Globus pallidus (tissue), 1 donor: ENCODE results near the gene GCNT2.
"Not testable (repeated sequence)": the region's sequence is repeated elsewhere in the genome, so short reads cannot be mapped to it uniquely, and the experiment has no call there.

Experiments
- DNase-seq: peaks from one replicate; pipeline ENCODE4 v3.0.0-alpha.2; 2015; ENCODE audit warnings: low spot score

The GCNT2 gene

DNA sequence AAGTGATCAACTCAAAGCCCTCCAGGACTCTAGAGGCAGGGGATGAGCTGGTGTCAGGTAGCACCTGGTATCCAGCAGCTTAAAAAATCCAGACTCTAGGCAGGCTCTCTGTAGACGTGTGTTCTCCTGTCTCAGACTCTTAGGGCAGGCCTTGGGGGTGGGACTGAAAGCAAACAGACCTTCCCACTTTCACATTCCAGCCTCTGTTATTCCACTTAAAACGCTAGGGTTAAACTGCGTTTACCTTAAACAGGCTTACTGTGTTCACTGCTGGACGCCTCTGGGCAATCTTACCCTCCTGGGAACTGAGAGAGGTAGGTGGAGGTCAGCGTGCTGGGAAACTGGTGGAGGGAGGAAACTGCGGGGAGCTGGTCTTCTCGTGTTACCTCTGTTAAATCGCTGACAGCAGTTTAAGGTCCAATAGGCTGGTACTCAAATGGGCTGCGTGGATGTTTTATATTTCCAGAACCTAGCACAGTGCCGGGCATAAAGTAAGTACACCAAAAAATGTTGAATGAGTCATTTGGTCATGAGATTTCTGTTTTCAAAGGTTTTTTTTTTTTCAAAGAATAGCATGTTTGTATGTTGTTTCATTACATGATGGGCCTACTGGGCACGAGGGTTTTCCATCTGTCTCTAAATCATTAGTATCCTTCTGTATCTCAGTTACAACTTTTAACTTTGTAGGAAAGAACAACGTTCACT is at the start of gene GCNT2:
TSS of gene GCNT2 (plus strand) at position 248 of the 705 bp plus-strand sequence. CDS start 7,561 bp downstream, outside the sequence.
- no peak for DNase-seq

DNA sequence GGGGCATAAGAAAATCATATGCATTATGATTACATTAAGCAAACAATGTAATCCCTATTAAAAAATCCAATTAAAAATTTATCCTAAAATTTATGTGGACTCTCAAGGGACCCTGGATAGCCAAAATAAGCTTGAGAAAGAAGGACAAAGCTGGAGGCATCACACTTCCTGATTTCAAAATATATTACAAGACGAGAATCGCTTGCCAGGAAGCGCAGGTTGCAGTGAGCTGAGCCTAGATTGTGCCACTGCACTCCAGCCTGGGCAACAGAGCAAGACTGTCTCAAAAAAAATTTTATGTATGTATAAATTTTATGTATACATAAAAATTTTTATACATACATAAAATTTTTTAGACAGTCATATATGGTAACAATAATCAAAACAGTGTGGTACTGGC is 48.5 kb upstream of the GCNT2 start:
- DNase-seq = no peak

DNA sequence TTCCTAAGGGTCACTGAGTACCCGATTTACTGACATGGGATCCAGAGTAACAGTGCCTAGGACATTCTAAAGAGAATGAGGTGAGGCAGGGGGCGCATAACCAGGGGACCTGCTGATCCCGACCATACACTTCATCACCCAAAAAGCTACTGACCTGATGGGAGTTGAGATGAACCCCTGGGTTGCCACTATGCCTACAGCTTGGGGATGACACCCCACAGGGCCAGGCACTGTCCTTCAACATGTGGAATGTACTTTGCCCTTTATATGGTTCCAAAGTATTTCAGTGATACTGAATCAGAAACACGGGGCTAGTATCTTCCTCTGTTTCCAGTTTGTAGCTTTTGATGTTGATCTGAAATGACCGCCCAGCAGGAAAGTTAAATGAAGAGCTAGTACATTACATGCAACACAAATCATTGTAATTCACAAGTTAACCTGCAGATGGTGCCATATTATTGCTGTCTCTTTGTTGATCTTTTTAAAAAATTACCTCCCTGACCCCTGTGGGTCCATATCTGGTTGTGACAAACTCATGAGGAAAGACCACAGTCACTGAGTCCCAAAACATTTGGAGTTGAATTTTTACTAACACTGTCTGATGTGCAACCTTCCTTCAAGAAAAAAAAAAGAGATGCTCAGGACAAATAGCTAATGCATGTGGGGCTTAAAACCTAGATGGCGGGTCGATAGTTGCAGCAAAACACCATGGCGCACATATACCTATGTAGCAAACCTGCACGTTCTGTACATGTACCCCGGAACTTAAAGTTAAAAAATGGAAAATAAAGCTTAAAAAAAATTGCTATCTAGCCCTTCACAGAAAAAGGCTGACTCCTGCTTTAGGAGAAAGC is 42.7 kb upstream of the GCNT2 start:
- no peak for DNase-seq

DNA sequence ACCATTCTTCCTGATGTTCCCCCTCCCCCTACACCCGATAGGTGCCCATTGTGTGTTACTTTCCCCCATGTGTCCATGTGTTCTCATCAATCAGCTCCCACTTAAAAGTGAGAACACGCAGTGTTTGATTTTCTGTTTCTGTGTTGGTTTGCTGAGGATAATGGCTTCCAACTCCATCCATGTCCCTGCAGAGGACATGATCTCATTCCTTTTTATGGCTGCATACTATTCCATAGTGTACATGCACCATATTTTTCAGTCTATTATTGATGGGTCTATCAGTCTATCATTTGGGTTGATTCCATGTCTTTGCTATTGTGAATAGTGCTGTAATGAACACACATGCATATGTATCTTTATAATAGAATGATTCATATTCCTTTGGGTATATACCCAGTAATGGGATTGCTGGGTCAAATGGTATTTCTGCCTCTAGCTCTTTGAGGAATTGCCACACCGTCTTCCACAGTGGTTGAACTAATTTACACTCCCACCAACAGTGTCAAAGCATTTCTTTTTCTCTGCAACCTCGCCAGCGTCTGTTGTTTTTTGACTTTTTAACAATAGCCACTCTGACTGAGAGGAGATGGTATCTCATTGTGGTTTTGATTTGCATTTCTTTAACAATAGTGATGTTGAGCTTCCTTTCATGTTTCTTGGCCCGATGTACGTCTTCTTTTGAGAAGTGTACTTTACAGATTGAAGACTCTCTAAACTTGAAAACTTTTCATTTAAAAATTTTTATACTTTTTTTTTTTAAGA is 41.0 kb upstream of the GCNT2 start:
- no peak for DNase-seq

DNA sequence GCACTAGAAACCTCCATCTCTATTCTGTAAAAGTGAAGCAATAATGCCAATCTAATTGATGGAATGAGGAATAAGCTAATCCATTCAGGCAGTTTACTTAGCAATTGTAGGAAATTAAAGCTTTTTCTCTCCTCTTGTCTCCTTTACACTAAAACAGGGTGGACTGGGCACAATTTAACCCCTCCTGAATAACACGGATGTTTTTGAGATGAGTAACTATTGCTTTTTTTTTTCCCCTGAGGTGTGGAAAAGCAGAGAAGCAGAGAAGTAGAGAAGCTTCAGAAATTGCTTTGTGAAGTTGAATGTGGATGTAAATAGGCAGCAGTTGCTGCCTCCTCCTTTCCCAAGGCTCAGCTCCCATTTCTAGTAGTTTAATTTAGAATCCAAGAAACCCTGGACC is 40.0 kb upstream of the GCNT2 start:
- no peak for DNase-seq

DNA sequence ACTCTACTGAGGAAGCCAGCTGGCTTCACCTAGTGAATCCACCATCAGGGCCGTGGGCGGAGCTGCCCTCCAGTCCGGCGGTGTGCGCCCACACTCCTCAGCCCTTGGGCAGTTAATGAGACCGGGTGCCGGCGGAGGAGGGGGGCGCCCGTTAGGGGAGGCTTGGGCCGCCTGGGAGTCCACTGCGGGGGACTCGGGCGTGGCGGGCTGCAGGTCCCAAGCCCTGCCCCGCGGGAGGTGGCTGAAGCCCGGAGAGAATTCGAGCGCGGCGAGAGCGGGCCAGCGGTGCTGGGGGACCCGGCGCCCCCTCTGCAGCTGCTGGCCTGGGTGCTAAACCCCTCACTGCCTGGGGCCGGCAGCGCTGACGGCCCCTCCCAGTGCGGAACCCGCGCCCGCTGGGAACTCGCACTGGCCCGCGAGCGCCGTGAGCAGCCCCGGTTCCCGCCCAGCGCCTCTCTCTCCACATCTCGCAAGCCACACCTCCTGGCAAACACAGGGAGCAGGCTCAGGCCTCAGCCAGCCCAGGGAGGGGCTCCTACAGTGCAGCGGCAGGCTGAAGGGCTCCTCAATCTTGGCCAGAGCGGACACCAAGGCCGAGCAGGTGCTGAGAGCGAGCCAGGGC is 38.4 kb upstream of the GCNT2 start:
- no peak for DNase-seq

DNA sequence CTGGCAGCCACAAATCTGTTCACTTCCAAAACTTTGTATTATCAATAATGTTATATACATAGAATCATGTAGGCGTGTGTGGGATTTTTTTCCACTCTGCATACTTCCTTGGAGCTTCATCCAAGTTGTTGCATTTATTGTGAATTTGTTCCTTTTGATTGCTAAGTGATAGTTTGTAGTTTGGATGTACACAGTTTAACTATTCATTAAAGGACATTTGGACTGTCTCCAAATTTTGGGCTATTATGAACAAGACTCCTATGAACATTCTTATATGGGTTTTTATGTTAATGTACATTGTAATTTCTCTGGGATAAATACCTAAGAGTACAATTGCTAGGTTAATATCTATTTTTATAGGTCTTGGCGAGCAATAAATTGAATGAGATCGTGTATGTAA is 36.2 kb upstream of the GCNT2 start:
- DNase-seq = no peak

DNA sequence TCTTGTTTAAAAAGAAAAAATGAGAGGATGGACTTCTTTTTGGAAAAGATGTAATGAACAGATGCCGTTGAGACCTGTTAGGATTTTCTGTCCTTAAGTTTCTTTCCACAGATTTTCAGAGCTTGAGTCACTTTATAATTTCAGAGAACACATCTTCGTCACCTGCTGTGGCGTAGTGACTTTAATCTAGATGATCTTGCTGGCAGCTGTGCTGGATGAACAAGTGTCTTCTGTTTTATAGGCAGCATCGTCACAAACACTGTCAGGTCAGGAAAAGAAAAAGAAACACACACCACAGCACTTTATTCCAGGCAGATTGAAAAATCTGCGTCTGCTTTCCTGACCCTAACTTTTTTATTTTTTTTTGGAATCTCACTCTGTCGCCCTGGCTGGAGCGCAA is 35.7 kb upstream of the GCNT2 start:
- no peak for DNase-seq

DNA sequence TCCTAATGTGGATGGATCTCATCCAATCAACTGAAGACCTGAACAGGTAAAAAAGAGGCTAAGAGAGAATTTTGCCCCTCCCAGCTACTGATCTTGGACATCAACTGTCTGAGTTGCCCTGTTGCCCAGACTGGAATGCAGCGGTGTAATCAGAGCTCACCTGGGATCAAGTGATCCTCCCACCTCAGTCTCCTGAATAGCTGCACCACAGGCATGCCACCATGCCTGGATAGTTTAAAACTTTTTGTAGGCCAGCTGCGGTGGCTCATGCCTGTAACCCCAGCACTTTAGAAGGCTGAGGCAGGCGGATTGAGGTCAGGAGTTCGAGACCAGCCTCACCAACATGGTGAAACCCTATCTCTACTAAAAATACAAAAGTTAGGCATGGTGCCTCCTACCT is 34.9 kb upstream of the GCNT2 start:
- no peak for DNase-seq

DNA sequence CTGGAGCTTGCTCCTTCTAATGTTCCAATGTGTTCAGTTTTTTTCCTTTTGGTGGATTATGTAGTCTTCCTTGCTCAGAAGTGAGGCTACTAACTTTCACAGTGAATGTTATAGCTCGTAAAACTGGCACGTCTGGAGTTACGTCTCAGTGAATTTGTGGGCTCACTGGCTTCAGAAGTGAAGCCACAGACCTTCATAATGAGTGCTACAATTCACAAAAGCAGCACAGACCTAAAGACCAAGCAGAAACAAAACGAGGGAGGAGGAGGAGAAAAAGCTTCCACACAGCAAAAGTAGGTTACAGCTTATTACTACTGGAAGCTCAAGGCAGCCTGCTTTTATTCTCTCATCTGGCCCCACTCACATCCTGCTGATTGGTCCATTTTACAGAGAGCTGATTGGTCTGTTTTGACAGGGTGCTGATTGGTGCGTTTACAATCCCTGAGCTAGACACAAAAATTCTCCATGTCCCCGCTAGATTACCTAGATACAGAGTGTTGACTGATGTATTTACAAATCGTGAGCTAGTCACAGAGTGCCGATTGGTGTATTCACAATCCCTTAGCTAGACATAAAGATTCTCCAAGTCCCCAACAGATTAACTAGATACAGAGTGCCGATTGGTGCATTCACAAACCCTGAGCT is 34.1 kb upstream of the GCNT2 start:
- not testable (repeated sequence) for DNase-seq

DNA sequence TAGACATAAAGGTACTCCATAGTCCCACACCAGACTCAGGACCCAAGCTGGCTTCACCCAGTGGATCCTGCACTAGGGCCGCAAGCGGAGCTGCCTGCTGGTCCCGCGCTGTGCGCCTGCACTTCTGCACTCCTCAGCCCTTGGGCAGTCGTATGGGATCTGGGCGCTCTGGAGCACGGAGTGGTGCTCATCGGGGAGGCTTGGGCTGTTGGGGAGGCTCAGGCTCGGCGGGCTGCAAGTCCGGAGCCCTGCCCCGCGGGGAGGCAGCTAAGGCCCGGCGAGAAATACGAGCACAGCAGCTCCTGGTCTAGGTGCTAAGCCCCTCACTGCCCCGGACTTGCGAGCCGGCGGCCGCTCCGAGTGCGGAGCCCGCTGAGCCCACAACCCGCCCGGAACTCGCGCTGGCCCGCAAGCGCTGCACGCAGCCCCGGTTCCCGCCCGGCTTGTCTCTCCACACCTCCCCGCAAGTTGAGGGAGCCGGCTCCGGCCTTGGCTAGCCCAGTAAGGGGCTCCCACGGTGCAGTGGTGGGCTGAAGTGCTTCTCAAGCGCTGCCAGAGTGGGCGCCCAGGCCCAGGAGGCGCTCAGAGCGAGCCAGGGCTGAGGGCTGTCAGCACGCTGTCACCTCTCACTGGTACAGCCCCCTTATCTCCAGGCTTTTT is 33.4 kb upstream of the GCNT2 start:
- no peak for DNase-seq

DNA sequence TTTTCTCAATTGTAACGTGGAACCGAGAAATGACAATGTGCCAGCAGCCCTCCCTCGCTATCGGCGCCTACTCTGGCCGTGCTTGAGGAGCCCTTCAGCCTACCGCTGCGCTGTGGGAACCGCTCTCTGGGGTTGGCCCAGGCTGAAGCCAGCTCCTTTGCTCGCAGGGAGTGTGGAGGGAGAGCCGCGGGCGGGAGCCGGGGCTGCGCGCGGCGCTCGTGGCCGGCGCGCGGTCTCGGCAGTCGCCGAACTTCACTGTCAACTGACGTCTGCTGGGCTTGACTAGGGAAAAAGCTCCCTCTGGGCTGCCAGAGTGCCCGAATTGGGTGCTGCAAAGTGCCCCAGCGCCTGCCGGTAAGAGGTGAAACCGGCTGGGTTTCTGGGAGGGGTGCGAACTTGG is 29.7 kb upstream of the GCNT2 start:
- DNase-seq = no peak

DNA sequence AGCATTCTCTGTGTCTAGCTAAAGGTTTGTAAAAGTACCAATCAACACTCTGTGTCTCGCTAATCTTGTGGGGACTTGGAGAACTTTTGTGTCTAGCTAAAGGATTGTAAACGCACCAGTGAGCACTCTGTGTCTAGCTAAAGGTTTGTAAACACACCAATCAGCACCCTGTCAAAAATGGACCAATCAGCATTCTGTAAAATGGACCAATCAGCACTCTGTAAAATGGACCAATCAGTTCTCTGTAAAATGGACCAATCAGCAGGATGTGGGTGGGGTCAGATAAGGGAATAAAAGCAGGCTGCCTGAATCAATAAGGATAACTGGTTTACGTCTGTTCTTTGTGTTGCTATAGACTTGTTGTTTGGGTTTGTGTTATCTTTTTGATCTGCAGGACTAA is 29.2 kb upstream of the GCNT2 start:
- DNase-seq = not testable (repeated sequence)

DNA sequence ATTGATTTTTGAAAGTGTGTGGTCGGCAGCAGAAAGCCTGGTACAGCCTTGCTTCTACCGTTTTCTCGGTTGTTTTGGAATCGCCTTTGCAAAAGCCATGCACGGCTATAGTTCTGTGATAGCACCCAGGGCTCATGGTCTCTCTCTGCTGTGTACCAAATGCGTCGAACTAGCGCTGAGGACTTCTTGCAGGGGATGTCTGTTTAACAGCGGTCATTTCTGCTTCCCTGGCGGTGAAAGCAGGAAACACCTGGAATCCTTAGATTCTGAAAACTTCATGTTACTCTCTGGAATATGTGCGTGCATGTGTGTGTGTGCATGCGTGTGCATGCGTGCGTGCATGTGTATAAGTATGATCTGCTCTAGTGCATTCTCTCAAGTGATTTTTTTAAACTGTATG is 26.1 kb upstream of the GCNT2 start:
- DNase-seq = no peak

DNA sequence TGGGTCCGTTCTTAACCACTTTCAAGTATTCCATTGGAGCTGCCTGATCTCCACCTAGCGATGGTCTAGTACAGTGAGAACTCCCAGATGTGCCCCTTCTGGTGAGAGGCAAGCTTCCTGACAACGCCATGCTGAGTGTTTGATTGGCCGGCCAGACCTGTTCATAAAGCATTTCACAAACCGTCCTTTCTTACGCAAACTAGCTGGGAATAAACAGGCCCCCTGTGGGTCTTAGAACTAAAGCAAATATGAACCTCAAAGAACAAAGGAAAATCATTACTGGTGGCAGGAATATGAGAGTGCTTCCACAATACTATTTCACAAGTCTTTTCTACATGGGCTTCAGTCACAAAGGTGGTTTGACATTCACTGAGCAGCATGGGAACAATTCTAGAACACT is 15.6 kb upstream of the GCNT2 start:
- DNase-seq = no peak

DNA sequence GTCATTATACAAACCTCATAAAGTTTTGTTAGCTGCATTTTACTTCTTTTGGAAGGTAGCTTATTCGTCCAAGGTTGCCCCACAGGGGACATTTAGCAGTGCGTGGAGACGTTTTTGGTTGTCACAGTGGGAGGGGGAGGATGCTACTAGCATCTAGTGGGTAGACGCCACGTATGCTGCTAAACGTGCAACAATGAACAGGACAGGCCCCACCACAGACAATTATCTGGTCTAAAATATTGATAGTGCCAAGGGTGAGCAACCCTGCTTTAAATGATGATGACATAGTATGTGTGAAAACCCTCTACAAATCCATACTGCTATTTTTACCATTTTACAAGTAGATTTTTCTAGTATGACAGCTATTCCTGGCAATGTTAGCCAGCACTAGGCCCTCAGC is 13.9 kb upstream of the GCNT2 start:
- no peak for DNase-seq

DNA sequence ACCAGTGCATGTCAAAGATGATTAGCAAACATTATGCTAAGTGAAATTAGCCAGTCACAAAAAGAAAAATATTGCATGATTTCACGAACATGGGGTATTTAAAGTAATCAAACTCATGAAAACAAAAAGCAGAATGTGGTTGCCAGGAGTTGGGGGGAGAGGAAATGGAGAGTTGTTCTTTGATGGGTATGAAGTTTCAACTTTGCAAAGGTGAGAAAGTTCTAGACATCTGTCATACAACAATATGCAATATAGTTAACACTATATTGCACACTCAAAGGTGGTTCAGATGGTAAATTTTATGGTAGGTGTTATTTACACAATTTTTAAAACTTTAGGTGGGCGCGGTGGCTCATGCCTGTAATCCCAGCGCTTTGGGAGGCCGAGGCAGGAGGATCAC is 13.4 kb upstream of the GCNT2 start:
- no peak for DNase-seq

DNA sequence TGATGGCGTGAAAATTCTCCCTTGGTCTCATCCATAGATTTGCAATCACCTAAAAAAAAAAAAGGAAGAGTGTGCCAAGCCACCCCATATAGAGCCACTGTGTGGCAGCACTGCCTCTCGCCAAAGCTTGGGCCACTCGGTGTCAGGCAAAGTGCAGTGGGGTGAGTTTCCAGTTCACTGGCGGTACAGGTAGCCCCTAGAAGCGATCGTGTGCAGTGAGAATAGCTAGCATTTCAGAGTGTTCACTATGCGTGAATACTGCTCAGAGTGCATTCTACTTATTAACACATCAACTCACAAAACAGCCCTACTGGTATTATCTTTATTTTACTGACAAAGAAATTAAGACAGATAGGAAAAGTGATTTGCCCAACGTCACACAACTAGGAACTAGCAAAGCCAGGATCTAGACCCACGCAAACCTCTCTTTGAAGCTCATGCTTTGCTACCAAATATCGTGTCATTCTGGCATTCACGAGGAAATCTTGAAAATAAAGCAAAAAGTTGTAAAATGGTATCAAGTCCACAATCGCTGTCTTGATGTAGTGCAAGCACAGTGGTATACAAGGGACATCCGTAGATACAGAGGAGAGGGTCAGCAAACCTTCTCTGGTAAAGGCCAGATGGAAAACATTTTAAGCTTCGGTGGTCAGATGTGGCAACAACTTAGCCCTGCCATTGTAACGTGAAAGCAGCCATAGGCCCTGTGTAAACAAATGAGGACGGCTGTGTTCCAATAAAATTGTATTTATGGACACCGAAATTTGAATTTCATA is 10.4 kb upstream of the GCNT2 start:
- DNase-seq = peak; percentile 53

DNA sequence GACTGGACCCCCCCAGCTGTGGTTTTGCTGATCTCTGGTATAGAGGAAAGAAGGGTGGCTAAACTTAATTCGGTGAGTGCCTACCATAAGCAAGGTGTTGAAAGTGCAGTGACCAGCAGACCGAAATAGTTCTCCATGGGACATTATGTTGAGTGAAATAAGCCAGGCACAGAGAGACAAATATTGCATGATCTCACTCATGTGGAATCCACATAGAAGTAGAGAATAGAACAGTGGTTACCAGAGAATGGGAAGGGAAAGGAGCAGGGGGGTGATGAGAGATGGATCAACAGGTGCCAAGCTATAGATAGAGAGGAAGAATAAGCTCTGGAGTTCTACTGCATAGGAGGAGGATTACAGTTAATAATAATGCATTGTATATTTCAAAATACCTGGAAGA is 9.7 kb upstream of the GCNT2 start:
- DNase-seq = no peak

DNA sequence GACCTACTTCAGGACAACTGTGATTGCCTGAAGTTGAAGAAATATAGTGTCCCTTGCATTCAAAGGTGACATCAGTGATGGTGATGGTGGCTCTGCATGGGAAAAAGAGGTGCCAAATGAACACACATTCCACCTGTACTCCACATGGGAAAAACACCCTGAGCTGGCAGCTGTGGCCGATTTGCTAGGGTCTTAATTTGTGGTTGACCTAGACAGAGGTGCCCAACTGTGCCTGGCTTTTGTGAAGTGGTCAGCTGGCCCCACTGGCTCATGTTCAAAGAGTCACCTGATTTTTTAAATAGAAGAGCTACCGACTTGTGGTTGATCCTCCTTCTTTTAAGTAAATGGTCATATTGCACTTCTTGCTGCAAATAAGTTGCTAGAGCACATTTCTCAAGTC is 7.6 kb upstream of the GCNT2 start:
- no peak for DNase-seq
